Neural cell (in vitro differentiated cells): ENCODE results near the gene NCAPD3.

Experiments
- EP300 ChIP-seq: fragments of 450-650 bp; conservative IDR thresholded peaks from 2 replicates; pipeline ENCODE4 v1.6.1; 2014; ENCODE audit warnings: antibody characterized with exemption, mild to moderate bottlenecking, moderate library complexity; ENCODE audit not compliant: poor library complexity, severe bottlenecking
- POLR2AphosphoS5 ChIP-seq: IDR thresholded peaks from 2 replicates; pipeline ENCODE4 v1.6.1; 2012
- RAD21 ChIP-seq: fragments of 450-650 bp; conservative IDR thresholded peaks from 2 replicates; pipeline ENCODE4 v1.6.1; 2014; ENCODE audit warnings: antibody characterized with exemption, mild to moderate bottlenecking, moderate library complexity
- SMC3 ChIP-seq: fragments of 450-650 bp; conservative IDR thresholded peaks from 2 replicates; pipeline ENCODE4 v1.6.1; 2014; ENCODE audit warnings: antibody characterized with exemption, mild to moderate bottlenecking, moderate library complexity; ENCODE audit not compliant: poor library complexity
- TAF1 ChIP-seq: IDR thresholded peaks from 2 replicates; pipeline ENCODE4 v1.6.1; 2012; ENCODE audit warnings: low read depth
- TF ChIP-seq, protein P1 (sequence below): fragments of 450-650 bp; IDR thresholded peaks from 2 replicates; pipeline ENCODE4 v1.5.1; 2014; ENCODE audit warnings: antibody characterized with exemption, mild to moderate bottlenecking, moderate library complexity; ENCODE audit not compliant: poor library complexity, severe bottlenecking
- TF ChIP-seq, protein P2 (sequence below): IDR thresholded peaks from 2 replicates; pipeline ENCODE4 v1.6.1; 2012; ENCODE audit warnings: borderline replicate concordance

DNA sequence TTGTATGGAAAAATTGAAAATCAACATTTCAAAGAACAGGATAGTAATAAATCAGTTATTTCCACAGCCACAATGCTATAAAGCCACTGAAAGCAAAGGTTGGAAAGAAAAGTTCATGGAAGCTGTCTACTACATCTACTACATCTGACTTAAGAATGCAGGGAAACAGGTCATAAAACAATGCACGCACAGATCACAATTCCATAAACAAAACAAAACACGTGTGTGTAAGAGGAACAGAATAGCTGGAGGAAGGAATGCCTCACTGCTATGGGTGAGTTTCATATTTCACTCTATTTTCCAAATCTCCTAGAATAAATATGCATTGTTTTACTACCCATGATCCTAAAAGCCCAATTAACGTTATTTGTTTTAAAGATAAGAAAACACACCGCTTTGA lies 66.3 kb downstream of the NCAPD3 start:
- TF ChIP-seq, protein P1, sequence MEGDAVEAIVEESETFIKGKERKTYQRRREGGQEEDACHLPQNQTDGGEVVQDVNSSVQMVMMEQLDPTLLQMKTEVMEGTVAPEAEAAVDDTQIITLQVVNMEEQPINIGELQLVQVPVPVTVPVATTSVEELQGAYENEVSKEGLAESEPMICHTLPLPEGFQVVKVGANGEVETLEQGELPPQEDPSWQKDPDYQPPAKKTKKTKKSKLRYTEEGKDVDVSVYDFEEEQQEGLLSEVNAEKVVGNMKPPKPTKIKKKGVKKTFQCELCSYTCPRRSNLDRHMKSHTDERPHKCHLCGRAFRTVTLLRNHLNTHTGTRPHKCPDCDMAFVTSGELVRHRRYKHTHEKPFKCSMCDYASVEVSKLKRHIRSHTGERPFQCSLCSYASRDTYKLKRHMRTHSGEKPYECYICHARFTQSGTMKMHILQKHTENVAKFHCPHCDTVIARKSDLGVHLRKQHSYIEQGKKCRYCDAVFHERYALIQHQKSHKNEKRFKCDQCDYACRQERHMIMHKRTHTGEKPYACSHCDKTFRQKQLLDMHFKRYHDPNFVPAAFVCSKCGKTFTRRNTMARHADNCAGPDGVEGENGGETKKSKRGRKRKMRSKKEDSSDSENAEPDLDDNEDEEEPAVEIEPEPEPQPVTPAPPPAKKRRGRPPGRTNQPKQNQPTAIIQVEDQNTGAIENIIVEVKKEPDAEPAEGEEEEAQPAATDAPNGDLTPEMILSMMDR = no peak
- no peak for TF ChIP-seq RAD21
- TF ChIP-seq SMC3 = no peak
- TF ChIP-seq POLR2AphosphoS5 = no peak
- no peak for TF ChIP-seq TAF1
- no peak for TF ChIP-seq EP300
- TF ChIP-seq, protein P2, sequence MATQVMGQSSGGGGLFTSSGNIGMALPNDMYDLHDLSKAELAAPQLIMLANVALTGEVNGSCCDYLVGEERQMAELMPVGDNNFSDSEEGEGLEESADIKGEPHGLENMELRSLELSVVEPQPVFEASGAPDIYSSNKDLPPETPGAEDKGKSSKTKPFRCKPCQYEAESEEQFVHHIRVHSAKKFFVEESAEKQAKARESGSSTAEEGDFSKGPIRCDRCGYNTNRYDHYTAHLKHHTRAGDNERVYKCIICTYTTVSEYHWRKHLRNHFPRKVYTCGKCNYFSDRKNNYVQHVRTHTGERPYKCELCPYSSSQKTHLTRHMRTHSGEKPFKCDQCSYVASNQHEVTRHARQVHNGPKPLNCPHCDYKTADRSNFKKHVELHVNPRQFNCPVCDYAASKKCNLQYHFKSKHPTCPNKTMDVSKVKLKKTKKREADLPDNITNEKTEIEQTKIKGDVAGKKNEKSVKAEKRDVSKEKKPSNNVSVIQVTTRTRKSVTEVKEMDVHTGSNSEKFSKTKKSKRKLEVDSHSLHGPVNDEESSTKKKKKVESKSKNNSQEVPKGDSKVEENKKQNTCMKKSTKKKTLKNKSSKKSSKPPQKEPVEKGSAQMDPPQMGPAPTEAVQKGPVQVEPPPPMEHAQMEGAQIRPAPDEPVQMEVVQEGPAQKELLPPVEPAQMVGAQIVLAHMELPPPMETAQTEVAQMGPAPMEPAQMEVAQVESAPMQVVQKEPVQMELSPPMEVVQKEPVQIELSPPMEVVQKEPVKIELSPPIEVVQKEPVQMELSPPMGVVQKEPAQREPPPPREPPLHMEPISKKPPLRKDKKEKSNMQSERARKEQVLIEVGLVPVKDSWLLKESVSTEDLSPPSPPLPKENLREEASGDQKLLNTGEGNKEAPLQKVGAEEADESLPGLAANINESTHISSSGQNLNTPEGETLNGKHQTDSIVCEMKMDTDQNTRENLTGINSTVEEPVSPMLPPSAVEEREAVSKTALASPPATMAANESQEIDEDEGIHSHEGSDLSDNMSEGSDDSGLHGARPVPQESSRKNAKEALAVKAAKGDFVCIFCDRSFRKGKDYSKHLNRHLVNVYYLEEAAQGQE = no peak
